GM13977 (cell line): ENCODE data around the gene KAT7.

Experiments
- DNase-seq: peaks from one replicate; pipeline ENCODE4 v3.0.0; 2012; ENCODE audit warnings: low spot score
- in situ Hi-C: fragments of 300-500 bp; cut with MboI; formaldehyde crosslinking; loops from one replicate; pipeline ENCODE4 v1.12.0; 2022; ENCODE audit warnings: low sequenced_read_pairs, low pct_unique_long_range_greater_than_20kb, mixed read lengths, inconsistent platforms; ENCODE audit not compliant: unreplicated experiment
- TF ChIP-seq, protein P1 (sequence below): IDR thresholded peaks from 2 replicates; pipeline ENCODE4 v1.5.1; 2012; ENCODE audit warnings: mild to moderate bottlenecking, control low read depth; ENCODE audit not compliant: insufficient read depth; ENCODE audit errors: extremely low read depth, missing control alignments

KAT7 gene

DNA sequence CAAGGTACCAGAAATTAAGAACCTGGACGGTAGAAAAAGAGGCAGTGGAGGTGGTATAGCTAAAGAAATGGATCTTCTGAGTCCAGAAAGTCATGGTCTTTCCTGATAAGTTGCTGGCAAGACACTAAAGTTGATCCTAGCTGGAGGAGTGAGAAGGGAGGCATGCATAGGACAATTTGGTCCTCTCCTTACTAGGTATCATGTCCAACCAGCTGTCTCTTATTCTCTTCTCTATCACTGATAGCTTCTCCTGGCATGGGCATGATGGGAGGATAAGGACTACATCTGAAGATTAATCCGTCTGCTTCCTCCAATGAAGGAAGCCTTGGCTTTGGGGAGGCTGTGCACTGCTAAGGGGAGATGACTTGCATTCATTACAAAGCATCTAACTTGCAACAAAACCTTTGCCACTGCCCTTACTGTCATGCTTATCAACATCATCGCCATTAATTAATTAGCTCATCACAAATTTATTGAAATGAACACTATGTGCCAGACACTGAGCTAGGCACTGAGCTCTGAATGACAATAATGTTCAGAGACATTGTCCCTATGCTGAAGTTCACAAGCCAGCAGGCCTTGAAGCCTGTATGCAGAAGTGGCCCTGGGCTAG is 21.5 kb upstream of the KAT7 start:
- in situ Hi-C loops: no loop called here
- no peak for DNase-seq
- TF ChIP-seq, protein P1, sequence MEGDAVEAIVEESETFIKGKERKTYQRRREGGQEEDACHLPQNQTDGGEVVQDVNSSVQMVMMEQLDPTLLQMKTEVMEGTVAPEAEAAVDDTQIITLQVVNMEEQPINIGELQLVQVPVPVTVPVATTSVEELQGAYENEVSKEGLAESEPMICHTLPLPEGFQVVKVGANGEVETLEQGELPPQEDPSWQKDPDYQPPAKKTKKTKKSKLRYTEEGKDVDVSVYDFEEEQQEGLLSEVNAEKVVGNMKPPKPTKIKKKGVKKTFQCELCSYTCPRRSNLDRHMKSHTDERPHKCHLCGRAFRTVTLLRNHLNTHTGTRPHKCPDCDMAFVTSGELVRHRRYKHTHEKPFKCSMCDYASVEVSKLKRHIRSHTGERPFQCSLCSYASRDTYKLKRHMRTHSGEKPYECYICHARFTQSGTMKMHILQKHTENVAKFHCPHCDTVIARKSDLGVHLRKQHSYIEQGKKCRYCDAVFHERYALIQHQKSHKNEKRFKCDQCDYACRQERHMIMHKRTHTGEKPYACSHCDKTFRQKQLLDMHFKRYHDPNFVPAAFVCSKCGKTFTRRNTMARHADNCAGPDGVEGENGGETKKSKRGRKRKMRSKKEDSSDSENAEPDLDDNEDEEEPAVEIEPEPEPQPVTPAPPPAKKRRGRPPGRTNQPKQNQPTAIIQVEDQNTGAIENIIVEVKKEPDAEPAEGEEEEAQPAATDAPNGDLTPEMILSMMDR: no peak

DNA sequence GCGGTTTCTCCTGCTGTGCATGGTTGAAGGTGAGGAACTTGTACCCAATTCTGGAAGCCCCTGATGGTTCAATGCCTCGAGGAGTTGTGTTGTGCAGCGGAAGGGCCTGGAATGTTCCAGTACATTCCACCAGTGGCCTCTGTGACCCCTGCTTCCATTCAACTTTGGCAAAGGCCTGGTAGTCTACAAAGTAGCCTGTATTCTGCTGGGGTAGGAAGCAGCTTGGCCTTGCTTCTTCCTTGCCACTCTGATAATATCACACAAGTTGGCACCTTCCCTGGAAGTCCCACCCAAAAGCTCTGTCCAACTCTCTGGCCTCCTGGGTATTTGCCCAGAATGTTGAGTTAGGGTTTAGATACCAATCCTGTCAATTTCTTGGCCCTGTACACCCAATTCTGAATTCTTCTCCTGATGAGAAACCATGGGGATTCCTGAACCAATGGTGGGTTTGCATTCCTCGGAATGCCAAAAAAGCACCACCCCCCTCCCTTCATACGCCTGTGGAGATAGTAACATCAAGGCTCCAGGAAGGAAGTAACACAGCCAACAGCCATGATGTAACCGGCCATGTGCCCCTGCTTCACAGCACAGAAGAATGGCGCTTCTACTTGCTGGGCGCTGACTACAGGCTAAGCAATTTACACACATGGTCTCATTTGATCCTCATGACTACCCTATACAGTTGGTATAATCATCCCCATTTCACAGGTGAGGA is 12.8 kb upstream of the KAT7 start:
- in situ Hi-C loops: no loop called here
- TF ChIP-seq, protein P1: no peak

DNA sequence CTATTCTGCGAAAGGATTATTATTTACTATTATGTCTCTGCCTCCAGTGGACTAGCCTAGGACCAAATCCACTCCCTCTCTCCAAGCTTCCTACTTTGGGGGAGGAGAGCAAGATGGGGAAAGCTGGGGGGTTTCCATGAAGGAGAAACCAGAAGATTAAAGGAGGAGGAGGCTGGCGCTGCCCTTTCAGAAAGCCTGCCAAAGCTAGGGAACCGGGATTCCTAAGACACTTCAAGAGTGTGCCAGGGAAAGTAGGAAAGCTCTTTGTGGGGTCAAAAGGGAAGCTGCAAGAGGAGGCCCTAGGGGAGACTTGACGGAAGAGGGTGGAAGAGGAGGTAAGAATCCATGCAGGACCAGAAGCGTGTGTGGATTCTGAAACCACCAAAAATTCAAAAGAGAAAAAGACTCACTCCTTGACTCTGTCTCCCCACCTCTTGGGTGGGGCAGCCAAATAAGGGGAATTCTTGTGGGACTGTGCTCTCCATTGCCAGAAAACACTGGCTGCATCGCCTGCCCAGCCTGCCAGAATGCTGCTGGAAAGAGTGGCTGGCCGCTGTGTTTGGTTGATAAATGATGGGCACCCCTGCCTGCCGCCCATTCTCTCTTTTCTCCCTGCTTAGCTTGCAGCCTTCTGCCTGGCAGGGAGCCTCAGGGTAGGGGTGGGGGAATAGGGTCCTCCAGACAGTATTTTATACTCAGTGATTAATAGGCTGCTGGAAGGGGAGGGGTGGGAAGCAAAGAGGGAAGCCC is 11.8 kb upstream of the KAT7 start:
- DNase-seq: no peak
- in situ Hi-C loops: no loop called here
- TF ChIP-seq, protein P1: no peak

More for the DNA sequence above, 12.8 kb upstream of the KAT7 start:
- no peak for DNase-seq

DNA sequence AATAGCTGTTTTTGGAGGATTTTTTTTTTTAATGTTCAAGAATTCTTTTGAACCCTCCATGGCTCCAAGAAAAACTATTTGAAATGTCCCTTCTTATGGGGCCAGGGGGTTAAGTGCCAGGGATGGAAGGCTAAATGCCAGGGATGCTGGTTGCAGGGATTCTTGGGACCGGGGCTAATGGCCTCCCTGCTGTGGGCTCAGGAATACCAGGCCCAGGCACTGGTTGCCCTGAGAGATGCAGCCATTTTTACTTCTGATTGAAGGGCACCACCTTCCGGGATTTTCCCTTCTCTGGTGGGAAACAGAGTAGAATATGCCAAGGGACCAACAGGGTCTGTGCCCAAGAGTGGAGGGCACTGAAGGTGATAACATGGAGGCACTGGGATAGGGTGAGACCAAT is 10.9 kb upstream of the KAT7 start:
- TF ChIP-seq, protein P1: no peak
- DNase-seq: no peak
- in situ Hi-C loops: no loop called here

DNA sequence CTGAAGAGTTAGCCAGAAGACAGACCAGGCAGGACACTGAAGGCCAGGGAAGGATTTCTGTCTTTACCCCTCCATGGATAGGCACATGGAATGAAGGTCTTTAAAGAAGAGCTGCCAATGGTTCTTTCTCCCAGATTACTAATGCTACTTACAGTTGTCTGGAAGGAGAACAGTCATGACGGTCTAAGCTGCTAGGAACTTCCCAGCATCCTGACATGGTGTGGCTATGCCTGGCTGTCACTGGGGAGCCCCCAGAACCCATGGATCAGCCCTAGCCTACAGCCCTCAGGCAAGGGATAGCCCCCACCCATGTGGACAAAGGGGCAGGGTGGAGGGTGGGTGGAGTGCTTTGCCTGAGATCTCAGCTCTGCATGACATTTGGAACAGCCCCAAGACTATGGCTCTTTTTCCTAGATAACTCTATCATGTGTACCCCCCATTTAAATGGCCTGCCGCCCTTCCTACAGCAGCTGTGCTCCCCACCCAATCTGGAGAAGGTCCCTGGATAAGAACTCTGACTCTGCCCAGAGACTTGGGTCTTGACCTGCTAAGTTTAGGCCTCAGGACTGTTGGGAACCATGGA is 9.2 kb upstream of the KAT7 start:
- no peak for DNase-seq
- in situ Hi-C loops: no loop called here
- TF ChIP-seq, protein P1: no peak

DNA sequence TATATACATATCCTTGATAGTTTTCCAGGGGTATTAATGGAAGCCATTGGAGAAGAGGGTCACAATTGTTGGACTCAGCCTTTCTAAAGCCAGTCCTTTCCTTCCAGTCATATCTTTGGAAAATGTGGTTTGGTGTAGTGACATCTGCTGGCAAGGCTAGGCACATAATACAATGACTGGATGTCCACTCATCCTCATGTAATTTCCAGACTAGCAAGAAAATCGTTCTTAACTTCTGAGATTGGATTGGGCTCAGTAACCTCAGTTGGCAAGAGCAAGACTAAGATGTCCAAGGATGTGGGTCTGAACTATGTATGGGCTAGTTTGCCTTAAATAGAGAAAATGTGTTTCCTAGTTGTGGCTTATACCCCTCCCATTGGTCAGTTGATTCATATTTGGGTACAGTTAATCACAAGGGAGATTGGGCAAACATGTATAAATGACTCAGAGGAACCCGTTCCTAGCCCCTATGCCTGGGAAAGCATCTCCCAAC is 8.7 kb upstream of the KAT7 start:
- in situ Hi-C loops: loop anchor here (10.0 kb wide), 1 partner anchor 75 kb away; the partner anchor contains the start of gene SLC35B1
- DNase-seq: no peak

More for the DNA sequence above, 8.7 kb upstream of the KAT7 start:
- TF ChIP-seq, protein P1: peak; percentile 58
